Daoy (cell line): ENCODE data around the gene OXNAD1. TPM values are rescaled to one million over a fixed set of nuclear protein-coding genes. Genes with fewer than 3 reads are reported as not detected.

Experiments used
- total RNA-seq: library from RNA; depleted of rRNA; stranded (reverse); fragments of >200 nt; shearing (Covaris generic); gene quantifications from 2 replicates; pipeline ENCODE4 v1.2.3, GENCODE V29; 2014; rRNA removed

The OXNAD1 gene
- total RNA-seq, 1 experiment from 2014 or later: 15.1 TPM

Other genes starting within 250 kb of the OXNAD1 start
- 0.60 and 0.69 TPM in 2 replicates for gene GALNT15, start 90.5 kb upstream of the OXNAD1 start, total RNA-seq
- 12.5 and 15.1 TPM in 2 replicates for gene DPH3, start 269 bp upstream of the OXNAD1 start, total RNA-seq
- gene RFTN1, start 248.5 kb downstream of the OXNAD1 start, total RNA-seq: 25.4 and 27.9 TPM in 2 replicates